KMS-11 (cell line): ENCODE results near the gene PFN1.

Experiments used
- H2AFZ ChIP-seq: fragments of 200-600 bp; sonication (generic); 2 replicates; pipeline ENCODE4 v1.6.1; 2016; ENCODE audit warnings: antibody characterized with exemption, mixed run types, low read depth
- H3K27ac ChIP-seq: fragments of 200-600 bp; sonication (generic); 2 replicates; pipeline ENCODE4 v1.6.1; 2016; ENCODE audit warnings: mild to moderate bottlenecking, mixed run types
- H3K27me3 ChIP-seq: fragments of 200-600 bp; sonication (generic); 2 replicates; pipeline ENCODE4 v1.6.1; 2017; ENCODE audit warnings: mild to moderate bottlenecking, low read depth, mixed run types, moderate library complexity; ENCODE audit not compliant: insufficient read depth
- H3K36me3 ChIP-seq: fragments of 200-600 bp; sonication (generic); 2 replicates; pipeline ENCODE4 v1.6.1; 2017; ENCODE audit warnings: mild to moderate bottlenecking, mixed run types; ENCODE audit not compliant: insufficient read depth
- H3K4me1 ChIP-seq: fragments of 200-600 bp; sonication (generic); 2 replicates; pipeline ENCODE4 v1.6.1; 2016; ENCODE audit warnings: mild to moderate bottlenecking, low read depth, mixed run types; ENCODE audit not compliant: poor library complexity, severe bottlenecking
- H3K4me2 ChIP-seq: fragments of 200-600 bp; sonication (generic); 2 replicates; pipeline ENCODE4 v1.7.0; 2016; ENCODE audit warnings: mild to moderate bottlenecking, mixed run types
- H3K4me3 ChIP-seq: fragments of 200-600 bp; sonication (generic); IDR thresholded peaks from 2 replicates; pipeline ENCODE4 v1.6.1; 2017; ENCODE audit warnings: low read depth, low read length, mixed read lengths; ENCODE audit not compliant: insufficient read depth
- H3K79me2 ChIP-seq: fragments of 200-600 bp; sonication (generic); 2 replicates; pipeline ENCODE4 v1.6.1; 2016; ENCODE audit warnings: low read depth, mixed run types; ENCODE audit not compliant: insufficient read depth
- H3K9ac ChIP-seq: fragments of 200-600 bp; sonication (generic); 2 replicates; pipeline ENCODE4 v1.6.1; 2016; ENCODE audit warnings: mild to moderate bottlenecking, mixed run types
- H4K20me1 ChIP-seq: fragments of 200-600 bp; sonication (generic); 2 replicates; pipeline ENCODE4 v1.6.1; 2016; ENCODE audit warnings: mild to moderate bottlenecking, mixed run types; ENCODE audit not compliant: insufficient read depth
- TF ChIP-seq, protein P1 (sequence below): fragments of 200-600 bp; sonication (generic); conservative IDR thresholded peaks from 2 replicates; pipeline ENCODE4 v1.6.1; 2017; ENCODE audit warnings: low read depth, mild to moderate bottlenecking, antibody characterized with exemption, low read length, moderate library complexity, mixed read lengths

The PFN1 gene

DNA sequence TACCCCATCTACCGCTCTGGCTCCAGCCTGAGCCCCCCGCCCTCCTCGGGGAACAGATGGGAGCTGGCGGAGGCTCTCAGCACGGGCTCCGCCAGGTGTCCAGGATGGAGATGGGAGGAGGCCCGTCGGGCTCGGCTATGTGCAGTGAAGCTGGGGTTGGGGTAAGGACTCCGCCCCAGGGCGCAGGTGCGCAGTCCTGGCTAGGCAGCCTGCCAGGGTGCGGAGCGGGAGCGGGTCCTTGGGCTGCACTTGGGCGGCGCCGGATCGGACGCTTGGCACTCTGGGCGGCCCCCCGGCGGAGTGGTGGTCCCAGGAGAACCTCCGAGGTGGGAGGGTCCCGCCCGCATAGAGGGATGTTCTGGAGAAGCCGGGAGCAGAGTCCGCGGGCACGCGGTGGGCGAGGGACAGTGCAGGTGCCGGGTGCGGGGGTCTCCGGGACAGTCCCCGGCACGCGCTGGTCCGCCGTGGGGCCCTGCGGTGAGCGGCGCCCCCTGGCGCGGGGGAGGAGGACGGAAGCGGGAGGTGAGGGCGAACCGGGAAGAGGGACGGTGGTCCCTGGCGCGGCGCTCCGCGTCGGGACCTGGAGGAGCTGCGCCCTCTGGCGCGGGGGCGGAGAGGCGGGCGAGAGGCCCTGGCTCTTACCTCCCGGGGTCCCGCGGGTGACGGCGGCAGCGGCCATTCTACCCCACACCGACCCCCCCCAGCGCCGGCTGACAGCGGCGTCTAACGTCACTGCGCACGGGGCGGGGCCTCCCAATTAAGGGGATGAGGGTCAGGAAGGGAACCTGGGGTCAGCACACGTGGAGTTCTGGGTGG, 38.8 kb upstream of the PFN1 start, which contains the start of gene CAMTA2:
Gene CAMTA2, minus strand, starts transcription at position 725 of the 816 bp plus-strand sequence. CDS start 1,453 bp downstream, outside the sequence.
- H3K27ac ChIP-seq, result no peak within 1 kb of the TSS
- no peaks in the 10 kb centered on the region for H3K27me3 ChIP-seq
- H3K79me2 ChIP-seq, result no peaks in the 10 kb centered on the region
- no peaks in the 10 kb centered on the region for H4K20me1 ChIP-seq
- H3K4me1 ChIP-seq, result no peaks in the 10 kb centered on the region
- TF ChIP-seq, protein P1, sequence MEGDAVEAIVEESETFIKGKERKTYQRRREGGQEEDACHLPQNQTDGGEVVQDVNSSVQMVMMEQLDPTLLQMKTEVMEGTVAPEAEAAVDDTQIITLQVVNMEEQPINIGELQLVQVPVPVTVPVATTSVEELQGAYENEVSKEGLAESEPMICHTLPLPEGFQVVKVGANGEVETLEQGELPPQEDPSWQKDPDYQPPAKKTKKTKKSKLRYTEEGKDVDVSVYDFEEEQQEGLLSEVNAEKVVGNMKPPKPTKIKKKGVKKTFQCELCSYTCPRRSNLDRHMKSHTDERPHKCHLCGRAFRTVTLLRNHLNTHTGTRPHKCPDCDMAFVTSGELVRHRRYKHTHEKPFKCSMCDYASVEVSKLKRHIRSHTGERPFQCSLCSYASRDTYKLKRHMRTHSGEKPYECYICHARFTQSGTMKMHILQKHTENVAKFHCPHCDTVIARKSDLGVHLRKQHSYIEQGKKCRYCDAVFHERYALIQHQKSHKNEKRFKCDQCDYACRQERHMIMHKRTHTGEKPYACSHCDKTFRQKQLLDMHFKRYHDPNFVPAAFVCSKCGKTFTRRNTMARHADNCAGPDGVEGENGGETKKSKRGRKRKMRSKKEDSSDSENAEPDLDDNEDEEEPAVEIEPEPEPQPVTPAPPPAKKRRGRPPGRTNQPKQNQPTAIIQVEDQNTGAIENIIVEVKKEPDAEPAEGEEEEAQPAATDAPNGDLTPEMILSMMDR, result 0 out of 2 replicates have a peak, but pooled peaks have one; percentile 14
- H3K4me2 ChIP-seq, result peak within 1 kb of the TSS; percentile 39; the same call in 1 of the 2 replicates
- peak within 1 kb of the TSS; percentile 44 for H2AFZ ChIP-seq
- H3K36me3 ChIP-seq, result no peaks in the 10 kb centered on the region
- peak within 1 kb of the TSS; percentile 50; the same call in 1 of the 2 replicates for H3K9ac ChIP-seq
- H3K4me3 ChIP-seq, result no peak within 1 kb of the TSS

DNA sequence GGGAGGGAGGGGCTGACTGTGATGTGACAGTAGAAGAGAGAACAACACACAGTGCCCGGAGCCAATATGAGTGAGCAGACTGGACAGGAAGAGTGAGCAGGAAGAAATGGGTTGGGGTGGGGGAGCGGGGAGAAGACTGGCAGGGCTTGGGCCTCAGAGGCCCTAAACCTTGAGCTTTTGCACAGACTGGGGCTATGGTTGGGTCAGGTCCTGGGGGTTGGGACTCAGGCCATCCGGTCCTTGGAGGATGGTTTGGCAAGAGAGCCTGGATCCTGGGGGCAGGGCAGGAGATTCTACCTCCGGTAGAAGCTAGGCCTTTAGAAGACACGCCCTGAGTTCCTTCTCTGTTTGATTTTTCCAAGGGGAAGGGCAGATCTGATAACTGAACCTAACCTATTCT, 38.1 kb upstream of the PFN1 start:
- Histone ChIP-seq H3K4me1 (no peaks in the 10 kb centered on the region), H3K36me3 (no peaks in the 10 kb centered on the region), H3K4me2 (peak overlapping the region; percentile 25; the same call in 1 of the 2 replicates), H3K4me3 (no peak overlapping the region), H3K9ac (no peak overlapping the region), H3K27ac (no peak overlapping the region), H3K79me2 (no peaks in the 10 kb centered on the region), H4K20me1 (no peaks in the 10 kb centered on the region), H2AFZ (no peak overlapping the region), H3K27me3 (no peaks in the 10 kb centered on the region)
- TF ChIP-seq, protein P1, result no peak

GRCh38 chr17:4982305-4982704, 34.0 kb upstream of the PFN1 start:
- H3K4me3 ChIP-seq, result no peak overlapping the region
- no peaks in the 10 kb centered on the region for H3K4me1 ChIP-seq
- H3K36me3 ChIP-seq, result no peaks in the 10 kb centered on the region
- no peak overlapping the region for H3K9ac ChIP-seq
- H3K79me2 ChIP-seq, result no peaks in the 10 kb centered on the region
- TF ChIP-seq, protein P1, result no peak
- H4K20me1 ChIP-seq, result no peaks in the 10 kb centered on the region
- no peaks in the 10 kb centered on the region for H3K27me3 ChIP-seq
- no peak overlapping the region for H3K4me2 ChIP-seq
- no peak overlapping the region for H3K27ac ChIP-seq
- no peak overlapping the region for H2AFZ ChIP-seq

- Histone ChIP-seq H3K4me3 (no peak overlapping the region), H3K36me3 (no peaks in the 10 kb centered on the region), H3K79me2 (no peaks in the 10 kb centered on the region), H3K4me1 (no peaks in the 10 kb centered on the region), H3K4me2 (no peak overlapping the region), H3K9ac (no peak overlapping the region), H3K27me3 (no peaks in the 10 kb centered on the region), H2AFZ (no peak overlapping the region), H4K20me1 (no peaks in the 10 kb centered on the region), H3K27ac (no peak overlapping the region)
- TF ChIP-seq, protein P1, result peak; percentile 70
Measured at GRCh38 chr17:4980644-4981216, 32.4 kb upstream of the PFN1 start.
